NCI-H446 (cell line): ENCODE data around the gene PRAMEF6.
"Not testable (repeated sequence)": the region's sequence is repeated elsewhere in the genome, so short reads cannot be mapped to it uniquely, and the experiment has no call there.

ENCODE experiments used
- DNase-seq, 2 experiments: peaks; one replicate each; lab custom pipeline; 2025; lab: John Stamatoyannopoulos, UW

The PRAMEF6 gene

GRCh38 chr1:12947480-12947879 lies at the start of gene PRAMEF6:
PRAMEF6 (minus strand) TSS chr1:12947580; CDS start chr1:12942518, 5,062 bp downstream.
- DNase-seq, result not testable (repeated sequence)

DNA sequence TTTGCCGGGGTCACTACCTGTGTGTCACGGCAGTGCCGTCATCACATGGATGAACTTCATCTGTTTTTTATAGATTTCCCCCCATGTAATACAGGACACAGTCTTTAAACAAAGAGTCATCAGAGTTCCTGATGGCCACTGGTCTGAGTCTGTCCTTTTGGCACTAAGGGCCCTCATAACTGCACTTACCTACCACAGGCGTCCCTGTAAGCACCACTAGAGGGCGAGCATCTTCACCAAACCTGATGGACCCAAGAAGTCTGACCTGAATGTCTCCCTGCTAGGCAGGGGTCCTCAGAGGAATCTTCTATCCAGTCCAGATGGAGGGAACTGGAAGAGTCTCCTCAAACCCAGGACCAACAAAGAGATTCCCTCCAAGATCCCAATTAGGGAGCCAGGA lies 23.0 kb downstream of the PRAMEF6 start:
- not testable (repeated sequence) for DNase-seq

DNA sequence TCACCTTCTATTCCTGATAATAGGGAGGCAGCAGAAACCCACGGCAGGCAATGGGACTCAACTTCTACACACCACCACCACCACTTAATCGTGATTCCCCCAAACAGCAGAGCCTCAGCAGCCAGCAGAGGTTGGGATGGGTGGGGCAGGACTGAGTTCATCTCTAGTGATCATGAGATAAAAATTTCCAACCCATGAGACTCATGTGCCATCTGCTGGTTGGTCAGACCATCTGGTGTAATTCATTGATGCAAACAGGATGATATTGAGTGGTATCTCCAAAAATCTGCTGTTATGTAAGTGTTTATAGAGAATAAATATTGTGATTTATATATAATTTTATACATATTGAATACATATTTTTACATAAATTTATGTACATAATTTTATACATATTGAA lies 25.6 kb downstream of the PRAMEF6 start:
- not testable (repeated sequence) for DNase-seq

- DNase-seq, result not testable (repeated sequence)
Measured at GRCh38 chr1:12916310-12916709, 31.1 kb downstream of the PRAMEF6 start, which contains the start of gene PRAMEF7. PRAMEF7 (plus strand) TSS chr1:12916610; CDS start chr1:12917693, 1,083 bp downstream.

- DNase-seq, result not testable (repeated sequence)
Measured at GRCh38 chr1:12903793-12904572, 43.4 kb downstream of the PRAMEF6 start.

DNA sequence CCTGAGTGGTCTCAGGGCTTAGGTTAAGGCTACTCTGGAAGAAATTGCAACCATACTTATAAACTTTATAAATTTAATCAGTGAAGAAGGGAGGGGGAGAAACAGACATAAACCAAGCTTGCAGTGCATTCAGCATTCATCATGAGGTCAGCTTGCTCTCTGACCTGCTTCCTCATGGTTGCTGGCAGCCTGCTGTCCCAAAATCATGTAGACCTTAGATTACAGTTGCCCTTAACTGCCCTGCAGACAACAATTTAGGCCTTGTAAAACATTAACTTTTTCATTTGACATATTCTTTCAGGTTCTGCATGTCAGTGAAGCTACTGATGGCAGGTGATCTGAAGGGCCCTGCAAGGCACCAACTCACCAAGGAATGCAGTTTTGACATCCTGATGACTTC lies 48.2 kb downstream of the PRAMEF6 start:
- DNase-seq, result not testable (repeated sequence)

DNA sequence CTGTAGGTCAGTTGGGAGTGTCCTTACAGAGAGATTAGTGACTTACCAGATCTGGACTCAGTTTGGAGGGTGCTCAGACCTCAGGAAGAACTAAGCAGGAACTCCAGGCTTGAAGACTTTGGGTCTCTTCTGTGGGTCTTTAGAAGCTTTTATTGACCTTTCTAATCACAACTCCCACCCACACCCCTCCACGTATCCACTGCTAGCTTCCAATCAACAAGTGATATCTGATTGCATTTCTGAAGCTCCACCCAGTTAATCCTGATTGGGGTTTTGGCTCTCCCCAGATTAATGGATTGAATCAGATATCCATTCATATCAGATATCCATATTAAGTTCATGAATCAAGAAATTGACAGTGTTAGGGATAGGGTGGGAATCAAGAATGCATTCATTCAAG lies 49.2 kb downstream of the PRAMEF6 start, which contains the start of gene PRAMEF10:
Gene PRAMEF10, minus strand, starts transcription at position 101 of the 400 bp plus-strand sequence. CDS start 2,423 bp downstream, outside the sequence.
- DNase-seq, result not testable (repeated sequence)
